ENCODE data around the gene B4GALNT2.
"Not testable (repeated sequence)": the region's sequence is repeated elsewhere in the genome, so short reads cannot be mapped to it uniquely, and the experiment has no call there.

Gene B4GALNT2

DNA sequence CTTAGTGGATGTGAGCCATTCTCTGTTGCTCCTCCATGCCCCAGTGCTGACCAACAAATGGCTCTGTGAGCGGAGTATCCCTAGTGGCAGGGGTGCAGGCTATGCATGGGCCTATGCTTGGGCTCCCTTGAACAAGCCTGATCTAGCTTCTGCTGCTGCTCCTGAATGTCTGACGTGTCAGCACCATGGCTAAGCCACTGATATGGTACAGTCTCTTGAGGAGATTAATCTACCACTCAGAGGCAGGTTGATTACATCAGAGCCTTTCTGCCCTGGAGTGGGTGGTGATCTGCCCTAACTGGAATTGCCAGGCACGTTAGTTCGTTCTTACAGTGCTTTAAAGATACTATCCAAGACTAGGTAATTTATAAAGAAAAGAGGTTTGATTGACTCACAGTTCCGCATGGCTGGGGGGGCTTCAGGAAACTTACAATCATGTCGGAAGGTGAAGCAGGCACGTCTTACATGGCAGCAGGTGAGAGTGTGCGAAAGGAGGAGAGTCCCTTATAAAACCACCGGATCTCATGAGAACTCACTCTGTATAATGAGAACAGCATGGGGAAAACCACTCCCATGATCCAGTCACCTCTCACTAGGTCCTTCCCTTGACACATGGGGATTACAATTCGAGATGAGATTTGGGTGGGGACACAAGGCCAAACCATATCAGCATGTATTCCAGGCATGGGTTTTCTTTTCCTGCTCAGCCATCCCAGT, 41.5 kb upstream of the B4GALNT2 start:
- in situ Hi-C loops (cut with MboI; ENCODE audit: low pct_unique_long_range_greater_than_20kb, low sequenced_read_pairs, unreplicated experiment), result no loop called here
- TF ChIP-seq, protein P1, sequence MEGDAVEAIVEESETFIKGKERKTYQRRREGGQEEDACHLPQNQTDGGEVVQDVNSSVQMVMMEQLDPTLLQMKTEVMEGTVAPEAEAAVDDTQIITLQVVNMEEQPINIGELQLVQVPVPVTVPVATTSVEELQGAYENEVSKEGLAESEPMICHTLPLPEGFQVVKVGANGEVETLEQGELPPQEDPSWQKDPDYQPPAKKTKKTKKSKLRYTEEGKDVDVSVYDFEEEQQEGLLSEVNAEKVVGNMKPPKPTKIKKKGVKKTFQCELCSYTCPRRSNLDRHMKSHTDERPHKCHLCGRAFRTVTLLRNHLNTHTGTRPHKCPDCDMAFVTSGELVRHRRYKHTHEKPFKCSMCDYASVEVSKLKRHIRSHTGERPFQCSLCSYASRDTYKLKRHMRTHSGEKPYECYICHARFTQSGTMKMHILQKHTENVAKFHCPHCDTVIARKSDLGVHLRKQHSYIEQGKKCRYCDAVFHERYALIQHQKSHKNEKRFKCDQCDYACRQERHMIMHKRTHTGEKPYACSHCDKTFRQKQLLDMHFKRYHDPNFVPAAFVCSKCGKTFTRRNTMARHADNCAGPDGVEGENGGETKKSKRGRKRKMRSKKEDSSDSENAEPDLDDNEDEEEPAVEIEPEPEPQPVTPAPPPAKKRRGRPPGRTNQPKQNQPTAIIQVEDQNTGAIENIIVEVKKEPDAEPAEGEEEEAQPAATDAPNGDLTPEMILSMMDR (IDR thresholded peaks at IDR 0.05; ENCODE audit: extremely low read depth, insufficient read depth, missing control alignments), result no peak
- no peak for DNase-seq (ENCODE audit: low spot score)

DNA sequence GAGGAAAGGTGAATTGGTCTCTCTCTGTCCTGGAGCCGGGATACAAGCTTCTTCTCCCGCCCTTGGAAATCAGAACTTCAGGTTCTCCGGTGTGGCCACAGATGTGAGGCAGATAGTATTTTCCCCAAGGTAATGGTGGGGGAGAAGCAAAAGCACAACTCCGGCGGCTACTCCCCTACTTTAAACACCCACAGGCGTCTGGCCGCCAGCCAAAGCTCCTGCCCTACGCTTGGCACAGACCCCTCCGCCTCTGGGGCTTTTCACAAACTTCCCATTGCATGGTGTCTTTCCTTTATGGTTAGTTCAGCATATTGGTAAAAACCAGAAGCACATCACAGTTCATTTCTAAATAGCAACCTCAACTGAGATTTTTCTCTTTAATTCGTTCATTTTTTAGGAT, 39.4 kb upstream of the B4GALNT2 start:
- in situ Hi-C loops (cut with MboI; ENCODE audit: low pct_unique_long_range_greater_than_20kb, low sequenced_read_pairs, unreplicated experiment), result no loop called here
- TF ChIP-seq, protein P1 (IDR thresholded peaks at IDR 0.05; ENCODE audit: extremely low read depth, insufficient read depth, missing control alignments), result no peak
- DNase-seq (ENCODE audit: low spot score), result no peak

DNA sequence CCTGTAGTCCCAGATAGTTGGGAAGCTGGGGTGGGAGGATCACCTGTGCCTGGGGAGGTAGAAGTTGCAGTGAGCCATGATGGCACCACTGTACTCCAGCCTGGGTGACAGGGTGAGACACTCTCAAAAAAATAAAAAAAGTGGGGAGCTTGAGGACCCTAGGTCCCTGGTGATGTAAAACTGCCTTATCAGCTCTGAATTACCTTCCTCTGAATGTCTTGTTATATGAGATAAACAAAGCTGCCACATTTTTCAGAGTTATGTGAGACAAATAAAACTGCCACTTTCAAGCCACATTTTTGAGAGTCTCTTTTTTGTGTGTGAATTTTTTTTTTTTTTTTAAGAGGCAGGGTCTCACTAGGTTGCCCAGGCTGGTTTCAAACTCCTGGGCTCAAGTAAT, 32.0 kb upstream of the B4GALNT2 start:
- in situ Hi-C loops (cut with MboI; ENCODE audit: low pct_unique_long_range_greater_than_20kb, low sequenced_read_pairs, unreplicated experiment), result no loop called here
- DNase-seq (ENCODE audit: low spot score), result no peak

DNA sequence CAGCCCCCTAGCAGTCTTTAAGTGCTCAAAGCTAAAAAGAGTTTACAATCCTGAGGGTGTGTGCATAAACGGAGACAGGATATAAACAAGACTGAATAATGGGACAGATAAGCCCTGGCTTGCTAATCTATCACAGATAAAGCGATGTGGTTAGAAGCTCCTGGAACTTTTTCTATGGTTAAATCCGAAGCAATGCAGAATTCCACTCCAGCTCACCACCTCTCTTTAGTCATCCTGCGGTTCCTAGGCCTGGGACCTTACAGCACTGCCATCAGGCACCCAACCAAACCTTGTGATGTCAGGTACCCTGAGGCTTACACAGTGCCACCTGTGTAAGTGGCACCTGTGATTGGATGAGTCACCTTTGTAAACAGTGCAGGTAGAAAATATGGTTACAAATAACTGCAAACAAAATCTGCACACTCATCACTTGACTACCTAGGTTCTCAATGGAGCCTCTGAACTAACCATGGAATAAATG, 31.5 kb upstream of the B4GALNT2 start:
- TF ChIP-seq, protein P1 (IDR thresholded peaks at IDR 0.05; ENCODE audit: extremely low read depth, insufficient read depth, missing control alignments), result no peak
- DNase-seq (ENCODE audit: low spot score), result no peak
- in situ Hi-C loops (cut with MboI; ENCODE audit: low pct_unique_long_range_greater_than_20kb, low sequenced_read_pairs, unreplicated experiment), result no loop called here

More for the DNA sequence above, 32.0 kb upstream of the B4GALNT2 start:
- TF ChIP-seq, protein P1 (IDR thresholded peaks at IDR 0.05; ENCODE audit: extremely low read depth, insufficient read depth, missing control alignments), result no peak

DNA sequence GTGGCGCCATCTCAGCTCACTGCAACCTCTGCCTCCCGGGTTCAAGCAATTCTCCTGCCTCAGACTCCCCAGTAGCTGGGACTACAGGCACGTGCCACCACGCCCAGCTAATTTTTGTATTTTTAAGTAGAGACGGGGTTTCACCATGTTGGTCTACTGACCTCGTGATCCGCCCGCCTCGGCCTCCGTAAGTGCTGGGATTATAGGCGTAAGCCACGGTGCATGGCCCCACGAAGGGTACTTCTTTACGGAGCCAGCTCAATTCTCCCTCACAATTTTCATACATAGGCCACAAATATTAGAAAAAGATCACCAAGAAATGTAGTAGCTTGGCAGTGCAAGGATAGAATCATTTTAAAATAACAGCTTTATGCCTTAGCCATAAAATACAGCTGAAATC, 29.2 kb upstream of the B4GALNT2 start:
- DNase-seq (ENCODE audit: low spot score); in situ Hi-C loops (cut with MboI; ENCODE audit: low pct_unique_long_range_greater_than_20kb, low sequenced_read_pairs, unreplicated experiment): not testable (repeated sequence)

DNA sequence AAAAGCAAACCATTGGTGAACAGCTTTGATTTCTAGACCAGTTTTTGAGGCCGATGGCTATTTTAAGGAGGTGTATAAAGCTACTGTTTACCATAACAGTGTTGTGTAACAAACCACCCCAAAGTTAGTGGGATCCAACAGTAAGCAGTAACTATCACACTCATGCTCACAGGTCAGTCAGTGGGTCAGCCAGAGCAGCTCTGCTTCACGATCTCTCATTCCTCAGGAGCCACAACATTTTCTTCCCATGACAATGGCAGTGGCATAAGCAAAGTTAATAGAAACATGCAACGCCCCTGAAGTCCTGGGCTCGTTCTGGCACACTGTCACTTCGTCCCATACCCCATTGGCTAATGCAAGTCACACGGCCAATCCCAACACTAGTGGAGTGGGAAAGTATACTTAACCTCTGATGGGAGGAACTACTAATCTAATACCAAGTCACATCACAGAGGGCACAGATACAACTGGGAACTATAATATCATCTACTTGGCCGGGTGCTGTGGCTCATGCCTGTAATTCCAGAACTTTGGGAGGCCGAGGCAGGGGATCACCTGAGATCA, 28.0 kb upstream of the B4GALNT2 start:
- DNase-seq (ENCODE audit: low spot score), result no peak
- TF ChIP-seq, protein P1 (IDR thresholded peaks at IDR 0.05; ENCODE audit: extremely low read depth, insufficient read depth, missing control alignments), result no peak

More for the DNA sequence above, 28.0 kb upstream of the B4GALNT2 start:
- in situ Hi-C loops (cut with MboI; ENCODE audit: low pct_unique_long_range_greater_than_20kb, low sequenced_read_pairs, unreplicated experiment), result no loop called here
